ENCODE measurements around the gene LPO. TPM values are rescaled to one million over a fixed set of nuclear protein-coding genes. Genes with fewer than 3 reads are reported as not detected.

The LPO gene
- total and polyA plus RNA-seq, 7 donors = 0.01 TPM; not detected in 6

GRCh38 chr17:58291246-58291645 lies 52.9 kb downstream of the LPO start:
- no peak overlapping the region for H3K27ac ChIP-seq
- no peak for TF ChIP-seq CTCF (IDR thresholded peaks at IDR 0.05)
- intact Hi-C loops (cut with DNase I) = no loop called here
- ATAC-seq = no peak
- no peaks in the 10 kb centered on the region for H3K9me3 ChIP-seq
- H3K36me3 ChIP-seq (ENCODE audit: insufficient read depth in 1 of 2, low read depth in 1 of 2) = no peaks in the 10 kb centered on the region
- no peaks in the 10 kb centered on the region for H3K4me1 ChIP-seq
- 81 to 87% (median 84%) methylated on average over 5 of the region's 5 CpGs for WGBS, 3 donors
- no peak for DNase-seq
- no peak overlapping the region for H3K4me3 ChIP-seq
- H3K27me3 ChIP-seq (ENCODE audit: insufficient read depth in 3 of 3, low read length in 2 of 3) = peaks cover 0 to 16% (median 3%) of the 10 kb centered on the region in 3 donors

GRCh38 chr17:58294034-58294433 lies 55.6 kb downstream of the LPO start:
- 81 to 96% (median 84%) methylated on average over 1 of the region's 1 CpG for WGBS, 3 donors
- ATAC-seq = no peak

GRCh38 chr17:58300336-58300735 lies 62.0 kb downstream of the LPO start:
- Histone ChIP-seq H3K27me3 (ENCODE audit: insufficient read depth in 3 of 3, low read length in 2 of 3) (peaks cover 0 to 2% (median 0%) of the 10 kb centered on the region in 3 donors), H3K4me1 (no peaks in the 10 kb centered on the region), H3K9me3 (no peaks in the 10 kb centered on the region), H3K27ac (no peak overlapping the region), H3K36me3 (ENCODE audit: insufficient read depth in 1 of 2, low read depth in 1 of 2) (no peaks in the 10 kb centered on the region), H3K4me3 (no peak overlapping the region)
- intact Hi-C loops (cut with DNase I) = loop anchor here in 1 of 2 donors (10.0 kb wide), 1 partner anchor 114 kb away; the partner anchor contains the start of gene RNF43
- DNase-seq (no peak), ATAC-seq (no peak)
- 72 to 77% (median 76%) methylated on average over 6 of the region's 6 CpGs for WGBS, 3 donors
- TF ChIP-seq CTCF (IDR thresholded peaks at IDR 0.05) = no peak

More at GRCh38 chr17:58294034-58294433, 55.6 kb downstream of the LPO start:
- Histone ChIP-seq H3K27ac (no peak overlapping the region), H3K4me3 (no peak overlapping the region), H3K9me3 (no peaks in the 10 kb centered on the region), H3K36me3 (ENCODE audit: insufficient read depth in 1 of 2, low read depth in 1 of 2) (no peaks in the 10 kb centered on the region), H3K4me1 (no peaks in the 10 kb centered on the region), H3K27me3 (ENCODE audit: insufficient read depth in 3 of 3, low read length in 2 of 3) (peaks cover 2 to 7% (median 3%) of the 10 kb centered on the region in 3 donors)
- no peak for DNase-seq
- TF ChIP-seq CTCF (IDR thresholded peaks at IDR 0.05) = no peak
- intact Hi-C loops (cut with DNase I) = no loop called here

GRCh38 chr17:58301504-58302150 lies 63.2 kb downstream of the LPO start:
- 77 to 84% (median 80%) methylated on average over 15 to 16 of the region's 16 CpGs for WGBS, 3 donors
- intact Hi-C loops (cut with DNase I) = loop anchor here in 1 of 2 donors (10.0 kb wide), 1 partner anchor 113 kb away; the partner anchor contains the start of gene RNF43
- no peaks in the 10 kb centered on the region for H3K36me3 ChIP-seq (ENCODE audit: insufficient read depth in 1 of 2, low read depth in 1 of 2)
- H3K4me3 ChIP-seq = no peak overlapping the region
- DNase-seq (no peak), ATAC-seq (no peak)
- H3K27me3 ChIP-seq (ENCODE audit: insufficient read depth in 3 of 3, low read length in 2 of 3) = peaks cover 0 to 2% (median 0%) of the 10 kb centered on the region in 3 donors
- no peaks in the 10 kb centered on the region for H3K4me1 ChIP-seq
- TF ChIP-seq CTCF (IDR thresholded peaks at IDR 0.05) = no peak
- H3K9me3 ChIP-seq = no peaks in the 10 kb centered on the region
- H3K27ac ChIP-seq = no peak overlapping the region

Data from psoas muscle (tissue), 8 donors.